ENCODE results near the gene HSD17B3. TPM values are rescaled to one million over a fixed set of nuclear protein-coding genes. Genes with fewer than 3 reads are reported as not detected.
A peak's percentile ranks its signal among the peaks of the same experiment; 100 is the strongest.
"Not testable (repeated sequence)": the region's sequence is repeated elsewhere in the genome, so short reads cannot be mapped to it uniquely, and the experiment has no call there.

The HSD17B3 gene
- total RNA-seq, 4 donors from 2014 or later, result 1.1 TPM; not detected in 3

GRCh38 chr9:96318921-96319565 is 17.1 kb upstream of the HSD17B3 start:
- TF ChIP-seq CTCF (IDR thresholded peaks at IDR 0.05) (no peak), POLR2A (IDR thresholded peaks at IDR 0.05) (no peak)
- intact Hi-C loops (cut with DNase I; ENCODE audit: low total_unique reads), result loop anchor here (10.0 kb wide), 1 partner anchor 84 kb away; no protein-coding TSS in a partner anchor
- 73 to 74% methylated on average over 6 of the region's 6 CpGs for WGBS, 2 donors
- no peak for DNase-seq (ENCODE audit: low spot score in 2 of 2)
- no peak overlapping the region for H3K4me3 ChIP-seq (ENCODE audit: low read depth, poor library complexity, severe bottlenecking)

DNA sequence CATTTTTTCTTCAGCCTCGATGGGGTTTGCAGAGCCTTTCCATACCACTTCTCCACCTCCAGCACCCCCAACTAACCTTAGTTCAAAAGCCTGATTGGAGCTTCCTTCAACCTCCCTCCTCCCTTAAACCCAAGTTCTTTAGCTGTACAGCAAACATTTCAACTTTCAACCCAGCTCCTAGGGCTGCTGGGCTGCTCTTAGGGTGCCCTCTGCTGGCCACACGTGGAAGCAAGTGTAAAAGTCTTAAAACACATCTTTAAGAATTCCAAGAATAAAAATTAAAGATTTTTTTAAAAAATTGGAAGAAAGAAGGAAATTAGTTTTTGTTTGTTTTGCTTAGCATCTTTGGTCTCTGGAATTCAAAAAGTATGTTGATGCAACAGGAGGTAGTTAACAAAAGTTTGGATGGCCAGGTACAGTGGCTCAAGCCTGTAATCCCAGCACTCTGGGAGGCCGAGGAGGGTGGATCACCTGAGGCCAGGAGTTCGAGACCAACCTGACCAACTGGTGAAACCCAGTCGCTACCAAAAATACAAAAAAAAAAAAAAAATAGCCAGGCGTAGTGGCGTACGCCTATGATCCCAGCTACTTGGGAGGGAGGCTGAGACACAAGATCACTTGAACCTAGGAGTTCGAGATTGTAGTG is 15.5 kb upstream of the HSD17B3 start:
- DNase-seq (ENCODE audit: low spot score in 2 of 2), result peak in 1 of 2 donors; percentile 86

DNA sequence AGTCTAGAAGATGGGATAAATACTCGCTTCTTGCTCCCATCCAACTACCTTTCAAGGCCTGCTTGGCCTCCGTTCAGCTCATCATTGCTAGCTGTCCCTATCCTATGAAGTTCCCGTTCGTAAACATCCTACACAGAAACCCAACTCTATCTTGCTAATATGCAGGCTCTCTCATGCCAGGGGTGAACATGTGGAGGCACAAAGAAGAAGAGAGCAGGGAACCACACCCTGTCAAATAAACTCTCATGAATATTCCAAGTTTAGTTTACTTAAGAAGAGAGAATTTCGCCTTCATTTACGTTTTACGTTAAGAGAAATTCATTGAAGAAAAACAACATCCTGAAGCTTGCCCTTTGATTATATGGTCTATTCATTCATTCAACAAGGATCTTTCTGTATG is 7.9 kb upstream of the HSD17B3 start:
- TF ChIP-seq POLR2A (IDR thresholded peaks at IDR 0.05) (no peak), CTCF (IDR thresholded peaks at IDR 0.05) (no peak)
- DNase-seq (ENCODE audit: low spot score in 2 of 2), result peak in 1 of 2 donors; percentile 50
- 92 to 94% methylated on average over 7 of the region's 7 CpGs for WGBS, 2 donors
- no peak overlapping the region for H3K4me3 ChIP-seq (ENCODE audit: low read depth, poor library complexity, severe bottlenecking)
- intact Hi-C loops (cut with DNase I; ENCODE audit: low total_unique reads), result loop anchor here (10.0 kb wide), 1 partner anchor 75 kb away; no protein-coding TSS in a partner anchor

More for the DNA sequence above, 15.5 kb upstream of the HSD17B3 start:
- TF ChIP-seq CTCF (IDR thresholded peaks at IDR 0.05) (peak in 1 of 3 donors; percentile 40), POLR2A (IDR thresholded peaks at IDR 0.05) (no peak)
- H3K4me3 ChIP-seq (ENCODE audit: low read depth, poor library complexity, severe bottlenecking), result no peak overlapping the region
- intact Hi-C loops (cut with DNase I; ENCODE audit: low total_unique reads), result loop anchor here (10.0 kb wide), 1 partner anchor 83 kb away; no protein-coding TSS in a partner anchor
- WGBS, 2 donors, result 44 to 52% methylated on average over 9 of the region's 9 CpGs

DNA sequence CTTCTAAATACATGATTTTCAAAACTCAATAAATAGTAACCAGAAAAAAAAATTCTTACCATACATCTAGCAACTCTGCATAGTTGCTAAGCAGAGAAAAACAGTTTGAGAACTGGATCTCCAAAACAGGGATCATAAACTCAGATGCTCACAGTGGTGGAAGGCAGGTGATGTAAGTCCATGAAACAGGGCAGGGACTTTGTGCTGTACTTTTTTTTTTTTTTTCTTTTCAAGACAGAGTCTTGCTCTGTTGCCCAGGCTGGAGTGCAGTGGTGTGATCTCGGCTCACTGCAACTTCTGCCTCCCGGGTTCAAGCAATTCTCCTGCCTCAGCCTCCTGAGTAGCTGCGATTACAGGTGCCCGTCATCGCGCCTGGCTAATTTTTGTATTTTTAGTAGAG is 5.0 kb upstream of the HSD17B3 start:
- DNase-seq (ENCODE audit: low spot score in 2 of 2); H3K4me3 ChIP-seq (ENCODE audit: low read depth, poor library complexity, severe bottlenecking); intact Hi-C loops (cut with DNase I; ENCODE audit: low total_unique reads): not testable (repeated sequence)
- 99 to 100% methylated on average over 6 of the region's 6 CpGs for WGBS, 2 donors

GRCh38 chr9:96305171-96305570 is 3.2 kb upstream of the HSD17B3 start:
- intact Hi-C loops (cut with DNase I; ENCODE audit: low total_unique reads), result no loop called here
- TF ChIP-seq POLR2A (IDR thresholded peaks at IDR 0.05), result no peak
- no peak for TF ChIP-seq CTCF (IDR thresholded peaks at IDR 0.05)

GRCh38 chr9:96304230-96304629 is 2.3 kb upstream of the HSD17B3 start:
- no peak for TF ChIP-seq CTCF (IDR thresholded peaks at IDR 0.05)
- TF ChIP-seq POLR2A (IDR thresholded peaks at IDR 0.05), result no peak
- intact Hi-C loops (cut with DNase I; ENCODE audit: low total_unique reads), result no loop called here
- H3K4me3 ChIP-seq (ENCODE audit: low read depth, poor library complexity, severe bottlenecking), result no peak overlapping the region
- no peak for DNase-seq (ENCODE audit: low spot score in 2 of 2)

More at GRCh38 chr9:96305171-96305570, 3.2 kb upstream of the HSD17B3 start:
- no peak overlapping the region for H3K4me3 ChIP-seq (ENCODE audit: low read depth, poor library complexity, severe bottlenecking)
- no peak for DNase-seq (ENCODE audit: low spot score in 2 of 2)
- 48 to 51% methylated on average over 4 of the region's 4 CpGs for WGBS, 2 donors
